Sigmoid colon (tissue), 7 donors: ENCODE measurements around the gene CECR2. TPM values are rescaled to one million over a fixed set of nuclear protein-coding genes. Genes with fewer than 3 reads are reported as not detected.
A peak's percentile ranks its signal among the peaks of the same experiment; 100 is the strongest.
"Not testable (repeated sequence)": the region's sequence is repeated elsewhere in the genome, so short reads cannot be mapped to it uniquely, and the experiment has no call there.

Experiments
- DNase-seq: peaks from one replicate; pipeline ENCODE4 v3.0.0-alpha.2; 2019
- H3K27ac ChIP-seq, 4 donors: fragments of 200-600 bp; sonication (generic); one replicate each; pipeline ENCODE4 v1.5.1; 2016 to 2019; ENCODE audit warnings: mild to moderate bottlenecking in 1 of 4
- H3K27me3 ChIP-seq, 3 donors: fragments of 200-600 bp; sonication (generic); one replicate each; pipeline ENCODE4 v1.5.1; 2019; ENCODE audit warnings: mild to moderate bottlenecking in 1 of 3
- H3K36me3 ChIP-seq, 4 donors: fragments of 200-600 bp; sonication (generic); one replicate each; pipeline ENCODE4 v1.5.1; 2016 to 2019
- H3K4me1 ChIP-seq, 4 donors: fragments of 200-600 bp; sonication (generic); one replicate each; pipeline ENCODE4 v1.5.1; 2017 to 2019
- H3K4me3 ChIP-seq, 4 donors: fragments of 200-600 bp; sonication (generic); one replicate each; pipeline ENCODE4 v1.5.1; 2017 to 2019; ENCODE audit warnings: mild to moderate bottlenecking in 2 of 4, moderate library complexity in 1 of 4
- H3K9me3 ChIP-seq, 4 donors: fragments of 200-600 bp in 3 of 4; sonication (generic) in 3 of 4; one replicate each; pipeline versions ENCODE4 v1.5.1 to v1.6.1; 2013 to 2019
- EP300 ChIP-seq, 4 donors: sonication (generic); formaldehyde crosslinking; IDR thresholded peaks; one replicate each; pipeline ENCODE4 v1.6.1; 2017; ENCODE audit warnings: antibody characterized with exemption in 4 of 4
- POLR2A ChIP-seq, 2 donors: fragments of 450-650 bp; IDR thresholded peaks; one replicate each; pipeline ENCODE4 v1.6.1; 2016; ENCODE audit warnings: antibody characterized with exemption in 2 of 2, mild to moderate bottlenecking in 2 of 2, moderate library complexity in 2 of 2
- POLR2AphosphoS5 ChIP-seq, 4 donors: sonication (generic); formaldehyde crosslinking; IDR thresholded peaks; one replicate each; pipeline ENCODE4 v1.6.1; 2017; ENCODE audit warnings: antibody characterized with exemption in 4 of 4
- WGBS, 2 donors: extraction: QIAGEN DNeasy Blood & Tissue Kit; methylation state at CpG; one replicate each; pipeline ENCODE4 v1.1.7; 2013; 5-methylcytosine and 5-hydroxymethylcytosine counted together
- intact Hi-C: fragments of 100-400 bp; cut with DNase I; formaldehyde crosslinking; loops from one replicate; pipeline ENCODE4 v1.15.1; 2023
- polyA plus RNA-seq, 3 donors: library from polyadenylated mRNA; stranded (reverse); fragments of 200-250 nt; gene quantifications; one replicate each; pipeline ENCODE4 v1.2.3, GENCODE V29; 2013
- total RNA-seq, 4 donors: library from RNA; depleted of rRNA; stranded (reverse); fragments of >200 nt; gene quantifications; one replicate each; pipeline ENCODE4 v1.1.0, GENCODE V29; 2016
- TF ChIP-seq, protein P1 (sequence below), 4 experiments: fragments of 450-650 bp in 3 of 4; fragments of 200-600 bp in 1 of 4; IDR thresholded peaks; one replicate each; pipeline ENCODE4 v1.5.1; 2016 to 2019; ENCODE audit warnings: antibody characterized with exemption in 4 of 4, mild to moderate bottlenecking in 3 of 4, moderate library complexity in 2 of 4
- donor health status: healthy with polysubstance abuse.
- donor health status: Bipolar disorder and iron deficiency.
- donor health status: healthy.

Gene CECR2
- total and polyA plus RNA-seq, 7 donors: 0.39 to 2.8 (median 1.3) TPM; not detected in 1

DNA sequence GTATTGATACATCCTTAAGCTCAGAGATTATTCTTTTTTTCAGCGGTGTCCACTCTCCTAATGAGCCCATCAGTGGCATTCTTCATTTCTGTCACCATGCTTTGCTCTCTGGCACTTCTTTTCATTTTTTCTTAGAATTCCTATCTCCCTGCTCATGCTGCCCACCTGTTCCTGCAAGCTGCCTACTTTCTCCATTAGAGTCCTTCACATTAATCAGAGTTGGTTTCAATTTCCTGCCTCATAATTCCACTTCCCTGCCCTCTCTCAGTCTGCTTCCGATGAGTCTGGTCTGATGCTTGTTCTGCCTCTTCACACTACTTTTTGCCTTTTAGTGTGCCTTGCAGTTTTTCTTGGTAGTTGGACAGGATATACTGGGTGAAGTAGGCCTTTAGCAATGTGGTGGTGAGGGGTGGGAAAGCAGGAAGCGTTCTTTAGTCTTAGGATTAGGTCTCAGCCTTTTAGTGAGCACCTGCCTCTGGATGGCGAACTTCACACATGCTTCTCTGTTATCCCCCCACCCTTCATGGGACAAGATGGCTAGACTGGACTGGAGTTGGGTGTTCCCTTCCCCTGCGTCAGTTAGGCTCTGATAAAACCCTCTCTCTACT, 53.6 kb downstream of the CECR2 start:
- DNase-seq: no peak
- no peaks in the 10 kb centered on the region for H3K36me3 ChIP-seq
- WGBS, 2 donors: 90 to 91% methylated on average over 5 of the region's 5 CpGs
- intact Hi-C loops: no loop called here
- H3K4me3 ChIP-seq: no peak overlapping the region
- H3K27ac ChIP-seq: no peak overlapping the region
- H3K9me3 ChIP-seq: no peaks in the 10 kb centered on the region
- H3K4me1 ChIP-seq: no peaks in the 10 kb centered on the region
- TF ChIP-seq POLR2A (IDR thresholded peaks at IDR 0.05) (no peak), EP300 (IDR thresholded peaks at IDR 0.05) (no peak), POLR2AphosphoS5 (IDR thresholded peaks at IDR 0.05) (no peak)
- TF ChIP-seq, protein P1, sequence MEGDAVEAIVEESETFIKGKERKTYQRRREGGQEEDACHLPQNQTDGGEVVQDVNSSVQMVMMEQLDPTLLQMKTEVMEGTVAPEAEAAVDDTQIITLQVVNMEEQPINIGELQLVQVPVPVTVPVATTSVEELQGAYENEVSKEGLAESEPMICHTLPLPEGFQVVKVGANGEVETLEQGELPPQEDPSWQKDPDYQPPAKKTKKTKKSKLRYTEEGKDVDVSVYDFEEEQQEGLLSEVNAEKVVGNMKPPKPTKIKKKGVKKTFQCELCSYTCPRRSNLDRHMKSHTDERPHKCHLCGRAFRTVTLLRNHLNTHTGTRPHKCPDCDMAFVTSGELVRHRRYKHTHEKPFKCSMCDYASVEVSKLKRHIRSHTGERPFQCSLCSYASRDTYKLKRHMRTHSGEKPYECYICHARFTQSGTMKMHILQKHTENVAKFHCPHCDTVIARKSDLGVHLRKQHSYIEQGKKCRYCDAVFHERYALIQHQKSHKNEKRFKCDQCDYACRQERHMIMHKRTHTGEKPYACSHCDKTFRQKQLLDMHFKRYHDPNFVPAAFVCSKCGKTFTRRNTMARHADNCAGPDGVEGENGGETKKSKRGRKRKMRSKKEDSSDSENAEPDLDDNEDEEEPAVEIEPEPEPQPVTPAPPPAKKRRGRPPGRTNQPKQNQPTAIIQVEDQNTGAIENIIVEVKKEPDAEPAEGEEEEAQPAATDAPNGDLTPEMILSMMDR (IDR thresholded peaks at IDR 0.05): no peak
- no peaks in the 10 kb centered on the region for H3K27me3 ChIP-seq

DNA sequence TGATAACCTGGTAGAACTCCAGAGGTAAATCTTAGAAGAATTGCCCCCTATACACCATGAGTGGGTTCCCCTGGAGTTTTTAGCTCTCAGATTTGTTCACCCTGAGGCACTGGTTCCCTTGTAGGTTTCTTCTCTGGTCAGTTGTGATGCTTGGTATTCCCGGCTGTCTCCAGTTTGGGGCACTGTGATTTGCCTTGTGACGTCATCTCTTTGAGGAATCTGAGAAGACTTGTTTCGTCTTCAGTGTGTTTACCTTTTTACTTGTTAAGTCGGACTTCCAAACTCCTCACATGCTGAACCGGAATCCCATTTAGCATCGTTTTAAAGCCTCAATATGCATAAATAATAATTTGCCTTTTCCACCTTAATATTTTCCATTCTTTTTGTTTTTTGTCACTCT, 54.4 kb downstream of the CECR2 start:
- Histone ChIP-seq H3K36me3 (no peaks in the 10 kb centered on the region), H3K4me3 (no peak overlapping the region), H3K27ac (no peak overlapping the region), H3K4me1 (no peaks in the 10 kb centered on the region), H3K27me3 (no peaks in the 10 kb centered on the region), H3K9me3 (no peaks in the 10 kb centered on the region)
- 81 to 88% methylated on average over 6 of the region's 6 CpGs for WGBS, 2 donors
- no peak for DNase-seq
- TF ChIP-seq POLR2AphosphoS5 (IDR thresholded peaks at IDR 0.05) (no peak), EP300 (IDR thresholded peaks at IDR 0.05) (no peak), POLR2A (IDR thresholded peaks at IDR 0.05) (no peak)
- TF ChIP-seq, protein P1 (IDR thresholded peaks at IDR 0.05): no peak
- intact Hi-C loops: no loop called here

- H3K36me3 ChIP-seq, DNase-seq, H3K27ac ChIP-seq, H3K9me3 ChIP-seq, H3K27me3 ChIP-seq, H3K4me1 ChIP-seq, intact Hi-C loops, H3K4me3 ChIP-seq: not testable (repeated sequence)
- 85 to 89% methylated on average over 6 of the region's 6 CpGs for WGBS, 2 donors
These were observed 58.3 kb downstream of the CECR2 start for GRCh38 chr22:17427528-17427927.

- intact Hi-C loops: no loop called here
- Histone ChIP-seq H3K4me1 (no peaks in the 10 kb centered on the region), H3K4me3 (no peak overlapping the region), H3K36me3 (no peaks in the 10 kb centered on the region), H3K27ac (no peak overlapping the region), H3K27me3 (no peaks in the 10 kb centered on the region), H3K9me3 (no peaks in the 10 kb centered on the region)
- TF ChIP-seq EP300 (IDR thresholded peaks at IDR 0.05) (no peak), POLR2A (IDR thresholded peaks at IDR 0.05) (no peak), POLR2AphosphoS5 (IDR thresholded peaks at IDR 0.05) (no peak)
- TF ChIP-seq, protein P1 (IDR thresholded peaks at IDR 0.05): no peak
- 65 to 76% methylated on average over 1 of the region's 1 CpG for WGBS, 2 donors
- no peak for DNase-seq
These were observed 60.3 kb downstream of the CECR2 start for GRCh38 chr22:17429516-17429915.

DNA sequence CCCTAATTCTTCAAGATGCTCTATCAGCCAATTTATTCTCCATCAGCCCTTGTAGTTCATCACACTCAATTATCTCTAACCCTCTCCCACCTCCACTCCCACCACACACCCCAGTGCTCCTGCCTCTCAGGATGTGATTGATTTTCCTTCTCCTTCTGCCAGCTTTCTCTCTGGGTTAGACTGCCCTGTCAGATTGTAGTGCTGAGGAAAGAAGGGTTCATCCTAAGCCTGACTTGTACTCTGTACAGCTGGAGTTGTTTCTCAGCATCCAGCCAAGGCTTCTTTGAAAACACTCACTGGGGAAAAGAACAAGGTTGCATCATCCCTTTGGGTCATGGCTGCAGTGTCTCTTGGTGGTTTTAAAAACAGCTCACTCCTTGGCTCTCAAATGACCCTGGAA, 61.2 kb downstream of the CECR2 start:
- TF ChIP-seq, protein P1 (IDR thresholded peaks at IDR 0.05): no peak
- TF ChIP-seq POLR2A (IDR thresholded peaks at IDR 0.05): no peak
- no peak for TF ChIP-seq EP300 (IDR thresholded peaks at IDR 0.05)
- no peak for TF ChIP-seq POLR2AphosphoS5 (IDR thresholded peaks at IDR 0.05)
- Histone ChIP-seq H3K27ac (peak overlapping the region in 1 of 4 donors; percentile 32), H3K4me1 (no peaks in the 10 kb centered on the region), H3K27me3 (no peaks in the 10 kb centered on the region), H3K36me3 (no peaks in the 10 kb centered on the region), H3K9me3 (no peaks in the 10 kb centered on the region), H3K4me3 (no peak overlapping the region)
- DNase-seq: peak; percentile 75
- intact Hi-C loops: no loop called here
